Kidney (tissue), 14 donors: ENCODE data around the gene RAB40A. TPM values are rescaled to one million over a fixed set of nuclear protein-coding genes. Genes with fewer than 3 reads are reported as not detected.
A peak's percentile ranks its signal among the peaks of the same experiment; 100 is the strongest.

Experiments
- DNase-seq, 5 donors: peaks; one replicate each; pipeline ENCODE4 v3.0.0-alpha.2; 2013 to 2020
- FAIRE-seq: peaks from 2 replicates; lab custom pipeline; 2012; peaks lifted over from hg19 to GRCh38; lab: Jason Lieb, UNC
- H3K27ac ChIP-seq, 2 donors: one replicate each; pipeline ENCODE4 v1.7.0; 2013; ENCODE audit warnings: low read depth in 2 of 2, low read length in 2 of 2, inconsistent platforms in 1 of 2
- H3K27me3 ChIP-seq: one replicate; pipeline ENCODE4 v1.7.1; 2013; ENCODE audit warnings: low read length, inconsistent platforms; ENCODE audit not compliant: control insufficient read depth, insufficient read depth
- H3K36me3 ChIP-seq, 3 donors: one replicate each; pipeline versions ENCODE4 v1.7.0 to v1.7.1; 2013; ENCODE audit warnings: low read length in 3 of 3, control low read depth in 1 of 3, inconsistent platforms in 1 of 3; ENCODE audit not compliant: insufficient read depth in 3 of 3, control insufficient read depth in 2 of 3
- H3K4me1 ChIP-seq, 3 donors: one replicate each; pipeline versions ENCODE4 v1.7.0 to v1.7.1; 2013; ENCODE audit warnings: low read length in 3 of 3, inconsistent platforms in 1 of 3, low read depth in 1 of 3; ENCODE audit not compliant: control insufficient read depth in 2 of 3, insufficient read depth in 2 of 3
- H3K4me3 ChIP-seq, 3 donors: one replicate each; pipeline versions ENCODE4 v1.7.0 to v1.8.1; 2013; ENCODE audit warnings: low read length in 3 of 3, control low read depth in 1 of 3, inconsistent platforms in 1 of 3
- H3K9ac ChIP-seq, 3 donors: one replicate each; pipeline versions ENCODE4 v1.7.0 to v1.7.1; 2013; ENCODE audit warnings: low read length in 3 of 3, control low read depth in 1 of 3, inconsistent platforms in 1 of 3
- H3K9me3 ChIP-seq, 3 donors: one replicate each; pipeline versions ENCODE4 v1.7.0 to v1.7.1; 2013; ENCODE audit warnings: low read length in 3 of 3, control low read depth in 1 of 3, inconsistent platforms in 1 of 3; ENCODE audit not compliant: control insufficient read depth in 2 of 3, insufficient read depth in 1 of 3
- CTCF ChIP-seq: IDR thresholded peaks from 3 replicates; pipeline ENCODE4 v1.5.1; 2012; ENCODE audit warnings: mild to moderate bottlenecking, moderate library complexity, borderline replicate concordance; ENCODE audit not compliant: insufficient read depth; ENCODE audit errors: extremely low read depth
- intact Hi-C: fragments of 100-400 bp; cut with DNase I; formaldehyde crosslinking; loops from one replicate; pipeline ENCODE4 v1.11.1; 2022
- polyA plus RNA-seq: library from polyadenylated mRNA; stranded (reverse); fragments of 350-450 nt; fragmentation: Illumina TruSeq; extraction: RNeasy Lipid Tissue Mini Kit (QIAGEN cat#74804); gene quantifications from one replicate; pipeline ENCODE4 v1.2.3, GENCODE V29; 2014; ENCODE audit warnings: low read depth, low replicate concordance; ENCODE audit not compliant: insufficient read depth
- total RNA-seq: library from RNA; stranded (reverse); fragmentation: NEBNext Ultra II Directional; extraction: Animal tissue kit (Norgen Biotek cat#: 25700); gene quantifications from one replicate; pipeline ENCODE4 v1.2.1, GENCODE V29; 2021
- donor health status: control.
- donor health status: control.
- donor health status: control.
- donor health status: control.
- donor health status: control.
- donor health status: DM: yes; HTN: yes; CAD: no.
- donor health status: Normal renal cell carcinoma (clear cell type).

Gene RAB40A
- total and polyA plus RNA-seq, 2 donors from 2014 or later: 1.4 TPM; not detected in 1

DNA sequence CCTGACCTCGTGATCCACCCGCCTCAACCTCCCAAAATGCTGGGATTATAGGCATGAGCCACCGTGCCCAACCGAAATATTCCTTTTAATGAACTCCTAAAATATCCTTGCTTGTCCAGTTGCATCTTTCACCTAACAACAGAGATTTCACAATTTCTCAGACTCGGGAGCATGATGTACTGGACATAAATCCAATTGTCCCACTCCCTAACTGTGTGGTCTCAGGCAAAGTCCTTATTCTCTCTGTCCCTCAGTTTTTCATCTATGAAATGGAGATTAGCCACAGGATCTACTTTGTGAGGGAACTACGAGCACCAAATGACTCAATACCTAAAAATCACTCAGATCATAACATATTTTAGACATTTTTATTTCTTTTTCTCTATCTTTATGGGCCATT, 9.3 kb downstream of the RAB40A start:
- Histone ChIP-seq H3K9ac (no peak overlapping the region), H3K36me3 (no peaks in the 10 kb centered on the region), H3K4me3 (no peak overlapping the region), H3K4me1 (no peaks in the 10 kb centered on the region), H3K9me3 (no peaks in the 10 kb centered on the region), H3K27ac (no peak overlapping the region), H3K27me3 (no peaks in the 10 kb centered on the region)
- TF ChIP-seq CTCF: no peak
- FAIRE-seq: no peak
- DNase-seq: no peak
- intact Hi-C loops: no loop called here

GRCh38 chrX:103503853-103504207, 15.5 kb downstream of the RAB40A start:
- DNase-seq: no peak
- no peak for TF ChIP-seq CTCF
- no peaks in the 10 kb centered on the region for H3K27me3 ChIP-seq
- H3K9me3 ChIP-seq: no peaks in the 10 kb centered on the region
- intact Hi-C loops: no loop called here
- no peaks in the 10 kb centered on the region for H3K4me1 ChIP-seq
- no peak overlapping the region for H3K4me3 ChIP-seq
- FAIRE-seq: no peak
- no peak overlapping the region for H3K9ac ChIP-seq
- no peak overlapping the region for H3K27ac ChIP-seq
- no peaks in the 10 kb centered on the region for H3K36me3 ChIP-seq

DNA sequence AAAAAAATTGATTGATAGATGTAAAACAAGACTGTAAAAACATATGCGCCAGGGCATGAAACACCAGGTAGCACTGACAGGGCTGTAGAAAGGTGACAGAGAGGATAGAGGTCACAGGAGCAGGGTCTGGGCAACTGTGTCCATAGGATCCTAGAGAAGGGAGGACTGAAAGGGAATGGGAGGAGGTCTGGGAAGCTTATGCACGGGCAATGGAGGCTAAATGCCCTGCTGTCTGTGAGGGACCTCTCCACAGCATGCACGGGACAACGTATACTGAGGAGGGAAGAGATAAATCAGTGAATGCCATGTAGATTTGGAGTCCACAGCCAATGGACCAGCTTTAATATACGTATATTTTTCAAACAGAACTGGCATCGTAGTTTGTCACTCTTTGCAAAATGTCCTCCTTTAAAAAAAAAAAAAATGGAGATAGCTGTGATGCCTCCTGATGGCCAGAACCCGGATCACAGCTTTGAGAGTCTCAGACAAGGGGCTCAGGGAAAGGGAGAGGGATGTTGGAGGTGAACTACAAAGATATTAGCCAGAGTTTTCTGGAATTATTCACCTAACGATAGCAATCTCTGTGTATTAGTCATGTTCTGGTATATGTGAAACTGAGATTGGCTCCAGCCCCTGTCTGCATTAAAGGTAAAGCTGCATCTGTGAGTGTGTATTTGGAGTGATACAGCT, 16.0 kb downstream of the RAB40A start:
- DNase-seq (no peak), FAIRE-seq (no peak)
- Histone ChIP-seq H3K9ac (no peak overlapping the region), H3K27me3 (no peaks in the 10 kb centered on the region), H3K4me1 (no peaks in the 10 kb centered on the region), H3K27ac (no peak overlapping the region), H3K36me3 (no peaks in the 10 kb centered on the region), H3K9me3 (no peaks in the 10 kb centered on the region), H3K4me3 (no peak overlapping the region)
- intact Hi-C loops: no loop called here
- TF ChIP-seq CTCF: no peak

DNA sequence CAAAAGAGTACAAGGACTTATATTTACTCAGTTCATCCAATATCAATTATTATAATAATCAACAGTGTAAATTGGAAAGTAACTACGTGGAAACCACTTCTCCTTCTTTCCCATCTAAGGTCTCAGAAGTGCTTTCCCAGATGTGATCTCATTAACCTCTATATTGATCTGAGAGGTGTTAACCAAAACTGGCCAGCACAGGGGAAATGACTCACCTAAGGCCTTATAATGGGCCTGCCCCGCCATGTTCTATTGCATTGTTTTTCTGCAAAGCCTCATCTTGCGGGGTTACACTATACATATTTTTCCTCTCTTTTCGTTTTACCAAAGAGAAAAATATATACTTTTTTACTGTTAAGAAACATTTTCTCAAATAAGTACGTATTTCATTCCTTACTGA, 20.5 kb downstream of the RAB40A start:
- Histone ChIP-seq H3K27me3 (no peaks in the 10 kb centered on the region), H3K4me3 (no peak overlapping the region), H3K9me3 (no peaks in the 10 kb centered on the region), H3K9ac (no peak overlapping the region), H3K4me1 (no peaks in the 10 kb centered on the region), H3K27ac (no peak overlapping the region), H3K36me3 (no peaks in the 10 kb centered on the region)
- intact Hi-C loops: no loop called here
- FAIRE-seq (peak; percentile 8), DNase-seq (no peak)
- TF ChIP-seq CTCF: no peak
